NCI-H2029 (cell line): ENCODE measurements around the gene RALGPS1.

Experiments used
- DNase-seq: peaks from one replicate; lab custom pipeline; 2025; lab: John Stamatoyannopoulos, UW

The RALGPS1 gene

GRCh38 chr9:127256324-127256723 lies 341.7 kb downstream of the RALGPS1 start:
- DNase-seq = no peak

GRCh38 chr9:127258606-127259471 lies 344.3 kb downstream of the RALGPS1 start:
- DNase-seq = no peak

GRCh38 chr9:127262602-127263001 lies 348.0 kb downstream of the RALGPS1 start:
- no peak for DNase-seq

- DNase-seq = no peak
Observed at GRCh38 chr9:127263237-127263636, 348.7 kb downstream of the RALGPS1 start.

- no peak for DNase-seq
Observed at GRCh38 chr9:127263664-127264063, 349.1 kb downstream of the RALGPS1 start.

GRCh38 chr9:127264462-127265219 lies 350.1 kb downstream of the RALGPS1 start, which contains the start of gene GARNL3:
Gene GARNL3 (plus strand): TSS chr9:127264774. CDS start chr9:127264878, 104 bp downstream.
- DNase-seq = no peak

GRCh38 chr9:127267793-127268525 lies 353.4 kb downstream of the RALGPS1 start:
- no peak for DNase-seq

- no peak for DNase-seq
Observed at GRCh38 chr9:127269449-127269848, 354.9 kb downstream of the RALGPS1 start.
